GM21717 (cell line): Measurements from ENCODE around the gene GPATCH1.
"Not testable (repeated sequence)": the region's sequence is repeated elsewhere in the genome, so short reads cannot be mapped to it uniquely, and the experiment has no call there.

Experiments
- ATAC-seq: cut with Tn5 transposase; IDR thresholded peaks from one replicate; pipeline ENCODE4 v1.9.1; 2021; ENCODE audit warnings: mild to moderate bottlenecking, moderate library complexity; ENCODE audit not compliant: unreplicated experiment

GPATCH1 gene

GRCh38 chr19:33111587-33111986, 30.6 kb downstream of the GPATCH1 start:
- no peak for ATAC-seq

- ATAC-seq: no peak
Measured at GRCh38 chr19:33114312-33114711, 33.3 kb downstream of the GPATCH1 start.

DNA sequence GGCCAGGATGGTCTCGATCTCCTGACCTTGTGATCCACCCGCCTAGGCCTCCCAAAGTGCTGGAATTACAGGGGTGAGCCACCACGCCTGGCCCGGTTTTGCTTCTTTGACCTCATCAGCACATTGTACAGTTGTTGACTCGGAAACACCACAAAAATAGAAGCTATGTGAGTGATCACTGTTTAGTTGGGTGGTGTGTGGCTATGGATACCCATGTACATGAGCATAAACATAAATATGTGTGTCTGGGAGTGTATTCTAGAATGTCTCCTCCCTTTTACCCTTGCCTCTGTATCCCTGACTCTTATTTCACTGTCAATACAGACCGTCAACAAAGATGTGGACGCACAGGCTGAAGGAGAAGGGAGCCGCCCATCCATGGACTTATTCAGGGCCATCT, 36.5 kb downstream of the GPATCH1 start:
- no peak for ATAC-seq

DNA sequence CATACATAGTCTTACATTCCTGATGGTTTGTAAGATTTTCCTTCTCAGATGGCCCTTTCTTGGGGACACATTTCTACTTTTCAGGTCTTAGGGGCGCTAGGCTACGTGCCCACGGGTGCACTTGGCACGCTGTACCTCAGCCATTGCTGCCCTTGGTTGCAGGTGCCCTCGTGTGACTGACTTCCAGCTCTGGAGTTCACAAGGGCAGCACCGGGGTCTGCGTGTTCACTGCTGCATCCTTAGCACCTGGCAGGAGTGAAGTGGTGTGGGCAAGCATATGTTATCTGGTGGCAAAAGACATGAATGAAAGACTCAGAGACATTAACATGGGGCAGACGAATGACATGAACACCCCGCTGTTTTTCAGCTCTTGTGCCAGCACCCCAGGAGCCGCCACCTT, 37.7 kb downstream of the GPATCH1 start:
- no peak for ATAC-seq

DNA sequence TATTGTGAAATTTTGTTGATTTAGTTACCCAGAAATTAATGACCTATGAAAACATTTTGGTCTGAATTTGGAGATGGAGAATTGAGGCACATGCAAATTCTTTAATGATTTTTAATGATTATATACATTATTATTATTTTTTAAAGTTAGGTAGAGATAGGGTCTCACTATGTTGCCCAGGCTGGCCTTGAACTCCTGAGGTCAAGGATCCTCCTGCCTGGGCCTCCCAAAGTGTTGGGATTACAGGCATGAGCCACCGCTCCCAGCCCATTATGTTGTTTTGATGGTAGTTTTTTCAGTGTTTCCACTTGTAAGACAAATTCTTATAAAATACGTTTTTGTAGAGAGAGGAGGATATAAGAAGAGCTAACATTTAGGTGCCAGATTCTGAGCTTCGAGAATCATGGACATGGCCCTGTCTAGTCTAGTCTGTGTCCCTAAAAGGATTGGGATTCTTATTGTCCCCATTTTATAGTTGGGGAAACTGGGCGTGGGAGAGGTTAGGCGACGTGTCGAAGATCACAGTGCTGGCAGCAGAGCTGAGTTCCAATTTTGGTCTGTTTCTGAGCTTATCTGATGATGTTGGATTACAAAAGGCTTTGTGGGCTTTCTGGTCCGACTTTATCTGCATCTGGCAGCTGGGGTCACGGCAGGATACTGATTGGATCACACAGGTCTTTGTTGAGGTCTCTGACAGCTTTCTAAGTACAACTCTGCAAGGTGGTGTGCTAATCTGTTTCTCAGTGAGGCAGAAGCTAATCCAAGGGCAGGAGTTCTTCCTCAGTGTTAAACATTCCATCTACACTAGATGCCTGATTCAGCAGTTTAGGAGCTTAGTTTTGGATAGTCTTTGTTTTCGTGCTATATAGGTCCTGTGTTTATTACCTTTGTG, 43.5 kb downstream of the GPATCH1 start:
- no peak for ATAC-seq

DNA sequence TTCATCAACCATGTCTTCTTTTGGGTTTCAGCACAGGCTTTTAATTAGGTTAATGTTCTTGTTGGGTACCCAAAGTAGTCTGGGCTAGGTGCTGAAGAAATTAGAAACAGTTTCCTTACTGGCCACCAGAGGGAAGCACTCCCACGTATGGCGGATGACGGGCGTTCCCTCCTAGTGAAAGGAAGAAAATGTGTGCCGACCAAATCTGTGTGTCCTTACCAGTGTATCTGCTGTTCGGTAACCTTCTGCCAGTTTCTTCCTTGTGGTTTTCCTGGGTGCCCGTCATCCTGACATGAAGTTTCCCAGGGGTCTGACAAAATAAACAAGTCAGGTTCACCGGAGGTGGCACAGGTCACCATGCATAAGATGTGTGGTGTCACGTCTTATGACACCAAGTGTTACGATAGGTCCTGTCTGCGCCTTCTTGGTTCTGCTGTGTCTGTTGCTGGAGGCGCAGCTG, 45.0 kb downstream of the GPATCH1 start:
- ATAC-seq: no peak

DNA sequence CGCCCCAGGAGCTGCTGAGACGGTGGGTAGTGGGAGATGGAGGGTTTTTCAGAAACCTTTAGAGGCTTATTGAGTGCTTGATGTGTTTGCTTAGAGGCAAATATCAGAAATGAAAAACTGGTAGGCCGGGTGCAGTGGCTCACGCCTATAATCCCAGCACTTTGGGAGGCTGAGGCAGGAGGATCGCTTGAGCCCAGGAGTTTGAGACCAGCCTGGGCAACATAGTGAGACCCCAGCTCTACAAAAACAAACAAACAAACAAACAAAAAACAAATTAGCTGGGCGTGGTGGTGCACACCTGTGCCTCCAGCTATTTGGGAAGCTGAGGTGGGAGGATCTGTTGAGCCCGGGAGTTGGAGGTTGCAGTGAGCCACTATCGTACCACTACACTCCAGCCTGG, 45.7 kb downstream of the GPATCH1 start:
- ATAC-seq: not testable (repeated sequence)

GRCh38 chr19:33129901-33130300, 48.9 kb downstream of the GPATCH1 start:
- no peak for ATAC-seq

- ATAC-seq: no peak
Measured at GRCh38 chr19:33130433-33130832, 49.5 kb downstream of the GPATCH1 start.

DNA sequence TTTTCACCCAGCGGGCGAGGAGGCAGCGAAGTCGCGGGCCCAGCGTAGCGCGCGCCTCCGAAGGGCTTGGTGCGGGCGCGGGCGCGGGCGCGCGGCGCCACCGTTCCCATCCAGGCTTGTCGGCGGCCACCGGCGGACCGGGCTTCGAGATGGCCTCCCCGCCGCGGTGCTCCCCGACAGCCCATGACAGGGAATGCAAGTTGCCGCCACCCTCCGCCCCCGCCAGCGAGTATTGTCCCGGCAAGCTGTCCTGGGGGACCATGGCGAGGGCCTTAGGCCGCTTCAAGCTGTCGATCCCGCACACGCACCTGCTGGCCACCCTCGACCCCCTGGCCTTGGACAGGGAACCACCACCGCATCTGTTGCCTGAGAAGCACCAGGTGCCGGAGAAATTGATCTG, 51.0 kb downstream of the GPATCH1 start, which contains the start of gene WDR88:
TSS of gene WDR88 (plus strand) at position 94 of the 400 bp plus-strand sequence. CDS start at position 150, 56 bp downstream.
- no peak for ATAC-seq

- no peak for ATAC-seq
Measured at GRCh38 chr19:33132425-33132824, 51.4 kb downstream of the GPATCH1 start.

DNA sequence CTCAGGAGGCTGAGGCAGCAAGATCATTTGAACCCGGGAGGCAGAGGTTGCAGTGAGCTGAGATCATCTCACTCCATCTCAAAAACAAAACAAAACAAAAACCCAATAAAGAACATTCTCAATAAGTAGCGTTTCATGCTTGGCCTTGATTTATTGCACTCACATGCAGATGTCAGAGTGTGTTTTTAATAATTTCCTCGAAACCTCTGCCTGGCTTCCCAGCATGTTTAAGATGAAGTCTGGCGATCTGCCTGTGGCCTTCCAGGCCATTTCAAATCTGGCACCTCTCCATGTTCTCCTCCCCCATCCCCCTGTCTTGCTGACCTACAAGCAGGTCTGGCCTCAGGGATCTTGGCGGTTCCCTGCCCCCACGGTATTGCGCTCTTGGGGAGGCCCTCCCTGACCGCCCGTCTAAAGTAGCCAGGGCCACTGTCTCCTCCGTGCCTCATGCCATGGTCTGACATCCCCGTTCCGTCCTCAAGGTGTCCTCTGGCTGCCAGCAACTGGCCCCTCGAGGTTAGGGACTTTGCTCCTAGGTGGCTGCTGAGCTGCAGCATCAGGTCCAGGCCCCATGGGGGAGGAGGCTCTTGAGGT, 52.6 kb downstream of the GPATCH1 start:
- ATAC-seq: no peak

DNA sequence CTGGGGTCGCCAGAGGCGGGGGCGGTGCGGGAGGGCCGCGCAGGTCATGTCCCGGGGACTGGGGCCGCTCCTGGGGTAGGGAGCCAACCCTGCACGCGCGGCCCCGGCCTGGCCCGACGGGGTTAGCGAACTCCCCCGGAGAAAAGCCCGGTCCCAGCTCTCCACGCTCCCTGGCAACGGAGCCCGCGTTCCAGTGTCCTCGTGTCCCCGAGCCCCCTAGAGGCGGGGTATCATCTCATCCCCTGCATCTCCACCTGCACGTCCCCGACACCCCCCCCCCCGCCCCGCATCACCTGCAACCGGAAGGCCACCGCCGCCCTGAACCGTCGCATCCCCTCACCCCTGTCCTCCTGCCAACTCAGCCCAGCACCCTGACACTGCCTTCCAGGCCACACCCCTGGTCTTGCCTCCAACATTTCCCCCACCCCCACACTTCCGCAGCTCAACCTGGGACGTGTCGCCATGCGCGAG, 53.6 kb downstream of the GPATCH1 start:
- no peak for ATAC-seq

DNA sequence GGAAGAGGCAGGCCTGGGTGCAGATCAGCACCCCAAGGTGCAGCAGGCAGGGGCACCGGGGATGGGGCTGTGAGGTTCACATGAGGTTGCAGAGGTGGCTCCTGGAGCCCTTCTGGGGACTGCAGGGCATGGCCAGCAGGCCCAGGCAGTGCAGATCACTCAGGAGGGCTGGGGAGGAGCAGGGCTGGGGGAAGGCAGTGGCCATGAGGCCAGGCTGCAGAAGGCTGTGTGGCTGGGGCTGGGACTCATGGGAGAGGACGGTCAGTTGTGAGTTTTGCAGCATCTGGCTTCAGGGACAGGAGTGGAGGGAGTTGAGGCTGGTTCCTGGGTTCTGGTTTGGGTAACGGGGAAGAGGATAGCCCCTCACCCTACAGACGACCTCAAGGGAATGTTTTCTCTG, 58.2 kb downstream of the GPATCH1 start:
- ATAC-seq: no peak

DNA sequence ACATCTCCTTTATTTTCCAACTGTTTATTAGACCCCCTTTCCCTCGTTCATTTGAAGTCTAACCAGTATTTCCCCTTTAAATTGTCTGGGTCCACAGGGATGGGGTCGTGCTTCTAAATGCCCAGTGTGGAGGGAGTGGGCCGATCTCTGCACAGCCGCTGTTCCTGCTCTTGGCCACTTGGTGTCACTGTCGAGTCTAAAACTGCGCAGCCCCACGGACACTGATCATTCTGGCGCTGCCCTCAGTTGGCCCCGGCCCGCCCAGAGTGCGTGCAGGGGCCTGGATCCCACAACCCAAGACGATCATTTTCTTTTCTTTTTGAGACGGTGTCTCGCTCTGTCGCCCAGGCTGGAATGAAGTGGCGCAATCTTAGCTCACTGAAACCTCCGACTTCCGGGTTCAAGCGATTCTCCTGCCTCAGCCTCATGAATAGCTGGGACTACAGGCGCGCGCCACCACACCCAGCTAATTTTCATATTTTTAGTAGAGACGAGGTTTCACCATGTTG, 63.0 kb downstream of the GPATCH1 start:
- ATAC-seq: no peak

DNA sequence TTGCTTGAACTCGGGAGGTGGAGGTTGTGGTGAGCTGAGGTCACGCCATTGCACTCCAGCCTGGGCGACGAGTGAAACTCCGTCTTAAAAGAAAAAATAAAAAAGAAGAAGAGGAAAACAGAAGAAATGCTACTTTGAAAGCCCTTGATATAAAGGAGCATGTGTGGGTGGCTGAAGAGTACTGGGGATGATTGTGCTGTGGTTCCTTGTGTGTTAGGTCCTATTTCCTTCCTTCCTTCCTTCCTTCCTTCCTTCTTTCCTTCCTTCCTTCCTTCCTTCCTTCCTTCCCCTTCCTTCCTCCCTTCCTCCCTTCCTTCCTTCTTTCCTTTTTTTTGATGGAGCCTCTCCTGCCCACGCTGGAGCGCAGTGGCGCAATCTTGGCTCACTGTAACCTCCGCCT, 65.2 kb downstream of the GPATCH1 start:
- ATAC-seq: no peak

DNA sequence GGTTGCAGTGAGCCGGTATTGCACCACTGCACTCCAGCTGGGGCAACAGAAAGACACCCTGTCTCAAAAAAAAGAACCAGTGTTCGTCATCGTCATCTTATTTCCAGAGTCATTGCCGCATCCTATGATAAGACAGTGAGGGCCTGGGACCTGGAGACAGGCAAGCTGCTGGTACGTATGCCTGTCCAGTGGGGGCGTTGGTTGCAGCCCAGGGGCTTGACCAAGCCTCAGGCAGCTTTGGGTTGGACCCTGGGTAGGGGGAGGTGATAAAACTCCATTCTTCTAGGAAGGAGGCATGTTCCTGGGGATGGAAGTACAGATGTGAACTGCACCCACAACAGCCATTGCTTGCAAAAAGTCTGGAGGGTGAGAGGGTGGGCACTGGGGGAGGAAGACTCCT, 66.6 kb downstream of the GPATCH1 start:
- no peak for ATAC-seq

GRCh38 chr19:33150852-33151518, 70.0 kb downstream of the GPATCH1 start:
- ATAC-seq: no peak

DNA sequence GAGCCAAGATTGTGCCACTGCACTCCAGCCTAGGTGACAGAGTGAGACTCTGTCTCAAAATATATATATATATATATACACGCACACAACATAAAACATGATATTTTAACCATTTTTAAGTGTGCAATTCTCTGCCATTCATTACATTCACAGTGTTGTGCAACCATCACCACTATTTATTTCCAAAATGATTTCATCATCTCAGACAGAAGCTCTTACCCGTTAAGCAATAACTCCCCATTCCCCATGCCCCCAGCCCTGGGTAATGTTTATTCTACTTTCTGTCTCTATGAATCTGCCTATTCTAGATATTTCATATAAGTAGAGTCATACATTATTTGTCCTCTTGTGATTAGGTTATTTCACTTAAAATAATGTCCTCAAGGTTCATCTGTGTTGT, 71.2 kb downstream of the GPATCH1 start:
- ATAC-seq: no peak

- ATAC-seq: not testable (repeated sequence)
Measured at GRCh38 chr19:33152625-33153024, 71.6 kb downstream of the GPATCH1 start.

DNA sequence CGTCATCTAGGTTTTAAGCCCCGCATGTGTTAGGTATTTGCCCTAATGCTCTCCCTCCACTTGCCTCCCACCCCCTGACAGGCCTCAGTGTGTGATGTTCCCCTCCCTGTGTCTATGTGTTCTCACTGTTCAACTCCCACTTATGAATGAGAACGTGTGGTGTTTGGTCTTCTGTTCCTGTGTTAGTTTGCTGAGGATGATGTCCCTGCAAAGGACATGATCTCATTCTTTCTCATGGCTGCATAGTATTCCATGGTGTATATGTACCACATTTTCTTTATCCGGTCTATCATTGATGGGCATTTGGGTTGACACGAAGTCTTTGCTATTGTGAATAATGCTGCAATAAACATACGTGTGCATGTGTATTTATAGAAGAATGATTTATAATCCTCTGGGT, 73.3 kb downstream of the GPATCH1 start:
- ATAC-seq: not testable (repeated sequence)
